BLaER1 treated with 17β-estradiol and CSF1 and Interleukin-3, amounts not matched to agents 10 nM and 100 nM (cell line): Measurements from ENCODE around the gene ADGRD1.

Experiments used
- H3K27ac ChIP-seq, 11 experiments: shearing (Covaris generic); formaldehyde crosslinking; 2 replicates each; pipeline ENCODE4 v1.8.1; 2022
- H3K27me3 ChIP-seq, 11 experiments: shearing (Covaris generic); formaldehyde crosslinking; 2 replicates each; pipeline ENCODE4 v1.8.1; 2022
- H3K36me3 ChIP-seq, 11 experiments: shearing (Covaris generic); formaldehyde crosslinking; 2 replicates each; pipeline ENCODE4 v1.8.1; 2022
- H3K4me1 ChIP-seq, 10 experiments: shearing (Covaris generic); formaldehyde crosslinking; 2 replicates each; pipeline ENCODE4 v1.8.1; 2022
- H3K4me2 ChIP-seq, 11 experiments: shearing (Covaris generic); formaldehyde crosslinking; 2 replicates each; pipeline ENCODE4 v1.8.1; 2022
- H3K4me3 ChIP-seq, 10 experiments: shearing (Covaris generic); formaldehyde crosslinking; 2 replicates each; pipeline ENCODE4 v1.8.1; 2022
- H3K9ac ChIP-seq, 11 experiments: shearing (Covaris generic); formaldehyde crosslinking; 2 replicates each; pipeline ENCODE4 v1.8.1; 2022
- H3K9me3 ChIP-seq, 11 experiments: shearing (Covaris generic); formaldehyde crosslinking; replicated peaks in 1 of 11; 2 replicates each; pipeline ENCODE4 v1.8.1; 2022
- H4K20me1 ChIP-seq, 11 experiments: shearing (Covaris generic); formaldehyde crosslinking; 2 replicates each; pipeline ENCODE4 v1.8.1; 2022
- Cebpa-rat ChIP-seq, 11 experiments: shearing (Covaris generic); IDR thresholded peaks; 2 replicates each; pipeline ENCODE4 v1.8.1; 2022

The ADGRD1 gene

GRCh38 chr12:131088701-131089530, 135.2 kb downstream of the ADGRD1 start:
- Histone ChIP-seq H3K36me3 (peaks cover 0 to 16% (median 0%) of the 10 kb centered on the region in 11 experiments; a peak in 4 of 22 replicates), H4K20me1 (peaks cover 0 to 39% (median 10%) of the 10 kb centered on the region in 11 experiments; a peak in 16 of 22 replicates), H3K4me2 (peak overlapping the region in 9 of 11 experiments; percentile 15 to 97 (median 67); a peak in 16 of 22 replicates), H3K4me3 (no peak overlapping the region), H3K27ac (no peak overlapping the region), H3K9ac (0 out of 22 replicates have a peak overlapping the region, but pooled peaks of 1 of the 11 experiments have one; percentile 30), H3K4me1 (peaks cover 19 to 83% (median 63%) of the 10 kb centered on the region in 10 experiments), H3K9me3 (no peaks in the 10 kb centered on the region), H3K27me3 (peaks cover 0 to 59% (median 13%) of the 10 kb centered on the region in 11 experiments; a peak in 14 of 22 replicates)
- TF ChIP-seq Cebpa-rat (IDR thresholded peaks at IDR 0.05), result no peak

DNA sequence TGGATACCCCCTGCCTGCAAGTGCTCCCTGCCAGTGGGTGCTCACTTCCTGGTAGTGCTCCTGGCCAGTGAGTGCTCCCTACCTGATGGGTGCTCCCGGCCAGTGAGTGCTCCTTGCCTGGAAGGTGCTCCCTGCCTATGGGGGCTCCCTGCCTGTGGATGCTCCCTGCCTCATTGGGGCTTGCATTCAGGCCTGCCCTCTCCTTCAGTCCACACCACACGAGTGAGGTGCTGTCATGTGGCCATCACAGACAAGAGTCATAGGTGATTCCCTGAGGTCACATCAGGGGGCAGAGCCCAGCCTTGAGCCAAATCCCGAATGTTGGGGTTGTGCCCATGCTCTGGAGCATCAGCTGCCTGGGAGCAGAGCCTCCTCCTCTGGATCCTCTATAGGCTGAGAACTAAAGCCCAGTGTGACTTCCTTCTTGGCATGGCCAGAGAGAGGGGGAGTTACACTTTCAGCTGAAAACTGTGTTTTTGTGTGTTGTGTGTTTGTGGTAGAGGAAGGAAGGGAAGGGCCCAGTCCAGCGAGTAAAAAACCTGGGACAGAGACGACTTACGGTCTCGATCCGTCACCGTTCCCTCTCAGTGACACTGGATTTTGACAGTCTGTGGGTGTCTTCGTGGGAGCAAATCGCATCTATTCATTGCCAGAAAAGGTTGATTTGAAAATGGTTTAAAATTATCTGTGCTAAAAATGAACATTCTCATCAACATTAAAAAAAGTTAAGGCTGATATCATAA, 136.0 kb downstream of the ADGRD1 start:
- H3K4me1 ChIP-seq, result peaks cover 27 to 91% (median 71%) of the 10 kb centered on the region in 10 experiments
- peaks cover 0 to 67% (median 13%) of the 10 kb centered on the region in 11 experiments; a peak in 14 of 22 replicates for H3K27me3 ChIP-seq
- no peak for TF ChIP-seq Cebpa-rat (IDR thresholded peaks at IDR 0.05)

DNA sequence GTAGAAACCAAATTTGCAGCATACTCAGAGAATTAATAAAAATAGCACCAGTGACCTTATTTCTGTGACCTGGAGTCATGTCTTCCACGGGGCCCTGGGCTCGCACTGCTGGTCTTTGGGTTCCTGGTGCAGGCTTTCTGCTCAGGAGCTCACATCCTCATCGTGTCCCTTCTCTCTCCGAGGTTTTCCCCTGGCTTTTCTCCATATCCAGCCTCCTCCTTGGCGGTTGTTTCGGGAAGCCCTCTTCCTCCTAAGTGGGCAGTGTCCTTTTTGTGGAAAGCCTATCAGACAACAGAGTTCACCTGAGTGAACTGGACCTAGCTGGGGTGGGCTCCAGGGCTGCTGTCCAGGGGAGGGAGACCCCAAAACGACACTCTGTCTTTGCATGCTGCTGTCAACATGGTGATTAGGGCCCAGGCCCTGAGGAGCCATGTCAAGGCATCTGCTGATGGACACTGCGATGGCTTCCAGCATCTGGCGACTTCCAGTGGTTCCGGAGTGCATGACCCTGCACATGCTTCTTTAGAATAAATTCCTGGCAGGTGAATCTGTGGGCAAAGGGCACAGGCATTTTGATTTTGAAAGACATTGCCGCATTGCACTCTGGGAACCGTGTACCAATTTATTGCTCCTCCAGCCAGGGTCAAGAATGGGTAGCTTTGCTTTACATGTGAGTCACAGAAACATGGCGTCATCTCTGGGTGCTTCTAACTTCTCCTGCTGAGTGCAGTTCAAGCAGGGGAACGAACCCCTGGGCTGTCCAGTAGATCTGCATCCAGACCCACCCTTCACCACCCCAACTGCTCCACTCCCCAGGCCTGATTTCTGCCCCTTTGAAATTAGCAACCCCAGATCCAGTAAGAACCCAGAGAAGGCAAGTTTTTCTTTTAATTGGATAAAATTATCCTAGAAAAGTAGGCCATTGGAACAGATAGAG, 136.8 kb downstream of the ADGRD1 start:
- H3K4me3 ChIP-seq, result no peak overlapping the region
- H3K27me3 ChIP-seq, result peaks cover 0 to 75% (median 18%) of the 10 kb centered on the region in 11 experiments; a peak in 14 of 22 replicates
- H3K9ac ChIP-seq, result no peak overlapping the region
- H4K20me1 ChIP-seq, result peaks cover 0 to 55% (median 17%) of the 10 kb centered on the region in 11 experiments; a peak in 16 of 22 replicates
- no peak overlapping the region for H3K27ac ChIP-seq
- peaks cover 27 to 99% (median 80%) of the 10 kb centered on the region in 10 experiments for H3K4me1 ChIP-seq
- TF ChIP-seq Cebpa-rat (IDR thresholded peaks at IDR 0.05), result no peak
- H3K9me3 ChIP-seq, result no peaks in the 10 kb centered on the region
- peak overlapping the region in 7 of 11 experiments; percentile 25 to 97 (median 75); a peak in 13 of 22 replicates for H3K4me2 ChIP-seq
- H3K36me3 ChIP-seq, result peaks cover 0 to 9% (median 0%) of the 10 kb centered on the region in 11 experiments; a peak in 1 of 22 replicates

More for the DNA sequence above, 136.0 kb downstream of the ADGRD1 start:
- Histone ChIP-seq H3K9me3 (no peaks in the 10 kb centered on the region), H3K9ac (no peak overlapping the region), H3K4me2 (peak overlapping the region in 8 of 11 experiments; percentile 25 to 97 (median 71); a peak in 16 of 22 replicates), H3K27ac (no peak overlapping the region), H3K36me3 (peaks cover 0 to 14% (median 0%) of the 10 kb centered on the region in 11 experiments; a peak in 3 of 22 replicates), H4K20me1 (peaks cover 0 to 47% (median 17%) of the 10 kb centered on the region in 11 experiments; a peak in 16 of 22 replicates), H3K4me3 (no peak overlapping the region)

DNA sequence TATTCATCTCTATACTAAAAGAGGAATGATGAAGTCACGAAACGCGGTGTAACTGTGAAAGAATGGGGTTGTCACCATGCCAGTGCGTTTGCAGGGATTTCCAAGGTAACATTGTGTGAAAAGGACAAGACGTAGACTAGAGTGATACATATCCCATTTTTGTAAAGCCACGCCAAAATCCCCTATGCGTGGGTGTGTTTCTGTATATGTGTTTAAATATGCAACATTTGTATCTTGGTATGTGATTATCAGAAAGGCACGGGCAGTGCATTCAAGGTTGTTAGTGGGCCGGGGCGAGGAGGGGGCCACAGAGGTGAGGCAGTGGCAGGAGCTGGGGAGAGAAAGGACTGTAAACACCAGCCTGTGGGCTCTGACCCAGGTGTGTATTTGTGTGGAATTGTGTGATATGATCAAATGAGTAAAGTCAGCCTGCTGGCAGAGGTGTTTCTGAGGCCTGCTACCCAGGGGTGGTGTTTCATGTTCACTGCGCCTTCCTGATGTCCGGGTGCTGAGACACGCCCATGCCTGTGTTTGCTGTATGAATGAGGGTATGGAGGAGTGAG, 137.8 kb downstream of the ADGRD1 start:
- Histone ChIP-seq H3K27me3 (peaks cover 0 to 84% (median 19%) of the 10 kb centered on the region in 11 experiments; a peak in 14 of 22 replicates), H3K9ac (no peak overlapping the region), H3K4me3 (no peak overlapping the region), H3K4me1 (peaks cover 27 to 99% (median 89%) of the 10 kb centered on the region in 10 experiments), H4K20me1 (peaks cover 0 to 62% (median 17%) of the 10 kb centered on the region in 11 experiments; a peak in 16 of 22 replicates), H3K4me2 (peak overlapping the region in 8 of 11 experiments; percentile 88 to 99 (median 96); a peak in 16 of 22 replicates), H3K36me3 (peaks cover 0 to 2% (median 0%) of the 10 kb centered on the region in 11 experiments; a peak in 1 of 22 replicates), H3K9me3 (no peaks in the 10 kb centered on the region), H3K27ac (no peak overlapping the region)
- TF ChIP-seq Cebpa-rat (IDR thresholded peaks at IDR 0.05), result no peak

GRCh38 chr12:131091976-131092691, 138.4 kb downstream of the ADGRD1 start:
- Histone ChIP-seq H3K36me3 (no peaks in the 10 kb centered on the region; a peak in 1 of 22 replicates), H3K27me3 (peaks cover 0 to 87% (median 17%) of the 10 kb centered on the region in 11 experiments; a peak in 14 of 22 replicates), H3K4me2 (peak overlapping the region; percentile 68 to 99 (median 93); a peak in 20 of 22 replicates), H3K4me1 (peaks cover 27 to 100% (median 94%) of the 10 kb centered on the region in 10 experiments), H3K4me3 (peak overlapping the region in 2 of 10 experiments; percentile 2 to 9; a peak in 2 of 20 replicates), H3K27ac (peak overlapping the region in 4 of 11 experiments; percentile 39 to 65 (median 56); a peak in 6 of 22 replicates), H4K20me1 (peaks cover 0 to 62% (median 19%) of the 10 kb centered on the region in 11 experiments; a peak in 16 of 22 replicates), H3K9me3 (no peaks in the 10 kb centered on the region), H3K9ac (peak overlapping the region in 4 of 11 experiments; percentile 11 to 59 (median 28); a peak in 3 of 22 replicates)
- TF ChIP-seq Cebpa-rat (IDR thresholded peaks at IDR 0.05), result no peak

DNA sequence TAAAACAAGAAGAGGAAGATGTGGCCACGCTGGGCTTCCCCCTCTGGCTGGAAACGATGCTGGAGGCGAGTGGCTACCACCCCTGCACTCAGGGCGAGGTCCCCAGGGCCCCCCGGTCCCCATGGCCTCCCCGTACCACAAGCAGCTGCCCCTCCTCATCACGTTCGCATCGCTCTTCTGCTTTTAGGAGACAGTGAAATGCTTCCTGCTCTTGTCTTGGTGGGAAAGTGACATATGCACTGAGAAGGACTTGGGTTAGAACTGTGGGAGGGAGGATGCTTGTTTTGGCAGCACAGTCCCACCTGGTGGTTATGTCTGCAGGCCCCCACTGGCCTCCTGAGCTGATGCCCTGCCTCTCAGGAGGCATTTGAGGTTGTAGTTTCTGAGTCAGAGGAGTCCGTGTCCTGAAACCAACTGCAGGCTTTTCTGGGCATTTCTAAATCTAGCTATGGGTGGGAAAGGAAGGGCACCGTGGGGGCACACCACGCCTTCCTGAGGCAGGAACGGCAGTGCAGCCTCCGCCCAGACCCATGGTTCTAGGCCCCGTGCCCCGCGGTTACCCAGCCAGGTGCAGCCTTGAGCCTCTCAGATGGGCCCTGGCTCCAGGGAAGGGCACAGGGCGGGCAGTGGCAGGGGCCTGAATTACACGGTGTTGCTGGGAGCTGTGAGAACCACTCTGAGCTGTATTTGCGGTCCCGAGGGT, 139.3 kb downstream of the ADGRD1 start:
- Histone ChIP-seq H4K20me1 (peaks cover 0 to 64% (median 19%) of the 10 kb centered on the region in 11 experiments; a peak in 16 of 22 replicates), H3K9ac (peak overlapping the region in 8 of 11 experiments; percentile 6 to 59 (median 44); a peak in 14 of 22 replicates), H3K27ac (peak overlapping the region in 7 of 11 experiments; percentile 14 to 65 (median 50); a peak in 13 of 22 replicates), H3K36me3 (no peaks in the 10 kb centered on the region), H3K9me3 (no peaks in the 10 kb centered on the region), H3K4me1 (peaks cover 27 to 98% (median 92%) of the 10 kb centered on the region in 10 experiments), H3K4me3 (peak overlapping the region in 5 of 10 experiments; percentile 12 to 53 (median 22); a peak in 6 of 20 replicates), H3K27me3 (peaks cover 0 to 80% (median 8%) of the 10 kb centered on the region in 11 experiments; a peak in 12 of 22 replicates), H3K4me2 (peak overlapping the region; percentile 68 to 99 (median 93))
- no peak for TF ChIP-seq Cebpa-rat (IDR thresholded peaks at IDR 0.05)
